A549 (cell line): ENCODE results near the gene ZDBF2. TPM values are rescaled to one million over a fixed set of nuclear protein-coding genes. Genes with fewer than 3 reads are reported as not detected.
"Not testable (repeated sequence)": the region's sequence is repeated elsewhere in the genome, so short reads cannot be mapped to it uniquely, and the experiment has no call there.

Experiments used
- ATAC-seq, 2 experiments: fragments of 200-7000 bp in 1 of 2; fragments of >200 bp in 1 of 2; cut with Nextera tagmentation in 1 of 2; cut with Tn5 transposase in 1 of 2; 3 replicates each; pipeline versions ENCODE4 v1.8.0 to v1.9.1; 2018 to 2020; ENCODE audit warnings: mild to moderate bottlenecking in 1 of 2, moderate library complexity in 1 of 2
- CTCF ChIA-PET: fragments of 300-600 bp; sonication (Branson Sonifier 250); formaldehyde crosslinking; extraction: SDS; loops from one replicate; lab custom pipeline; 2021; ENCODE audit warnings: antibody characterized with exemption, inconsistent platforms; lab: Yijun Ruan, JAX
- POLR2A ChIA-PET: fragments of 350-600 bp; formaldehyde crosslinking; extraction: SDS; loops from one replicate; lab custom pipeline; 2021; ENCODE audit warnings: antibody characterized with exemption, inconsistent platforms; lab: Yijun Ruan, JAX
- DNase-seq, 2 experiments: peaks; one replicate each; pipeline versions ENCODE4 v3.0.0 to v3.0.0-alpha.2; 2011 to 2016; ENCODE audit warnings: low read depth in 1 of 2, low spot score in 1 of 2
- FAIRE-seq: peaks from 2 replicates; lab custom pipeline; 2011; peaks lifted over from hg19 to GRCh38; lab: Jason Lieb, UNC
- H3K27ac ChIP-seq, 2 experiments: fragments of >200 bp; sonication (Bioruptor Twin); formaldehyde crosslinking; 3 replicates each; pipeline ENCODE4 v1.5.1; 2016 to 2017
- H3K4me1 ChIP-seq: fragments of >200 bp; sonication (Bioruptor Twin); formaldehyde crosslinking; 3 replicates; pipeline ENCODE4 v1.6.1; 2016
- H3K4me2 ChIP-seq: fragments of >200 bp; sonication (Bioruptor Twin); formaldehyde crosslinking; 3 replicates; pipeline ENCODE4 v1.6.1; 2016
- H3K4me3 ChIP-seq: fragments of >200 bp; sonication (Bioruptor Twin); formaldehyde crosslinking; 3 replicates; pipeline ENCODE4 v1.5.1; 2016
- H3K9me3 ChIP-seq: fragments of >200 bp; sonication (Bioruptor Twin); formaldehyde crosslinking; 3 replicates; pipeline ENCODE4 v1.6.1; 2016
- CBX8 ChIP-seq: fragments of 200-600 bp; sonication (generic); IDR thresholded peaks from 2 replicates; pipeline ENCODE4 v1.6.1; 2016
- CHD2 ChIP-seq: fragments of 150-350 bp; IDR thresholded peaks from 2 replicates; pipeline ENCODE4 v1.6.1; 2014; ENCODE audit warnings: low read length; ENCODE audit not compliant: partially characterized antibody
- FOXS1 ChIP-seq: fragments of 250-450 bp; sonication (Bioruptor Pico); IDR thresholded peaks from 2 replicates; pipeline ENCODE4 v1.5.0; 2020; ENCODE audit warnings: mild to moderate bottlenecking, moderate library complexity
- GATA3 ChIP-seq: IDR thresholded peaks from 2 replicates; pipeline ENCODE4 v1.6.1; 2012; ENCODE audit warnings: borderline replicate concordance
- HOXB13 ChIP-seq: fragments of 250-450 bp; sonication (Bioruptor Pico); IDR thresholded peaks from 2 replicates; pipeline ENCODE4 v1.5.0; 2020; ENCODE audit warnings: low read depth, mild to moderate bottlenecking, moderate library complexity
- JUNB ChIP-seq: fragments of >200 bp; sonication (Bioruptor Twin); formaldehyde crosslinking; IDR thresholded peaks from 2 replicates; pipeline ENCODE4 v1.6.1; 2016
- KDM1A ChIP-seq: fragments of 200-600 bp; sonication (generic); IDR thresholded peaks from 2 replicates; pipeline ENCODE4 v1.6.1; 2016; ENCODE audit warnings: low read depth, mild to moderate bottlenecking
- MAFK ChIP-seq: fragments of 450-650 bp; IDR thresholded peaks from 2 replicates; pipeline ENCODE4 v1.6.1; 2014; ENCODE audit not compliant: partially characterized antibody
- MAZ ChIP-seq: fragments of 150-350 bp; IDR thresholded peaks from 2 replicates; pipeline ENCODE4 v1.6.1; 2014; ENCODE audit warnings: antibody characterized with exemption, low read depth, low read length, borderline replicate concordance
- NPAS2 ChIP-seq: fragments of 250-450 bp; sonication (Bioruptor Pico); IDR thresholded peaks from 2 replicates; pipeline ENCODE4 v1.8.0; 2022; ENCODE audit warnings: mild to moderate bottlenecking, moderate library complexity, borderline replicate concordance
- NR3C1 ChIP-seq: fragments of >200 bp; sonication (Bioruptor Twin); formaldehyde crosslinking; IDR thresholded peaks from 3 replicates; pipeline ENCODE4 v1.6.1; 2017
- PHF8 ChIP-seq: fragments of 200-600 bp; sonication (generic); IDR thresholded peaks from 2 replicates; pipeline ENCODE4 v1.6.1; 2016; ENCODE audit warnings: low read depth, mild to moderate bottlenecking, antibody characterized with exemption, moderate library complexity, borderline replicate concordance
- RAD21 ChIP-seq, 2 experiments: fragments of >200 bp in 1 of 2; sonication (Bioruptor Twin) in 1 of 2; formaldehyde crosslinking in 1 of 2; IDR thresholded peaks in 1 of 2; conservative IDR thresholded peaks in 1 of 2; 2 replicates in 1 of 2; 3 replicates in 1 of 2; pipeline ENCODE4 v1.6.1; 2012 to 2018; ENCODE audit warnings: inconsistent platforms in 1 of 2
- RARB ChIP-seq: fragments of 250-450 bp; sonication (Bioruptor Pico); IDR thresholded peaks from 2 replicates; pipeline ENCODE4 v1.8.0; 2021; ENCODE audit warnings: mild to moderate bottlenecking, moderate library complexity
- RFX5 ChIP-seq: fragments of 450-650 bp; IDR thresholded peaks from 2 replicates; pipeline ENCODE4 v1.7.1; 2014; ENCODE audit warnings: antibody characterized with exemption, mild to moderate bottlenecking, moderate library complexity
- RNF2 ChIP-seq: fragments of 200-600 bp; sonication (generic); IDR thresholded peaks from 2 replicates; pipeline ENCODE4 v1.6.1; 2016; ENCODE audit warnings: low read depth, mild to moderate bottlenecking, antibody characterized with exemption, moderate library complexity, borderline replicate concordance
- SREBF2 ChIP-seq: fragments of 450-650 bp; IDR thresholded peaks from 2 replicates; pipeline ENCODE4 v1.6.1; 2014; ENCODE audit warnings: mild to moderate bottlenecking, moderate library complexity
- TFCP2L1 ChIP-seq: fragments of 250-450 bp; sonication (Bioruptor Pico); IDR thresholded peaks from 2 replicates; pipeline ENCODE4 v1.5.0; 2021; ENCODE audit warnings: mild to moderate bottlenecking
- ZC3H11A ChIP-seq: fragments of 450-650 bp; IDR thresholded peaks from 2 replicates; pipeline ENCODE4 v1.6.1; 2014; ENCODE audit warnings: antibody characterized with exemption, mild to moderate bottlenecking
- WGBS: methylation state at CpG from one replicate; pipeline ENCODE4 v1.1.6; 2017; ENCODE audit errors: missing lambda C conversion rate; 5-methylcytosine and 5-hydroxymethylcytosine counted together
- polyA plus RNA-seq, 4 experiments: library from polyadenylated mRNA; depleted of rRNA in 3 of 4; stranded (reverse); fragments of >200 nt; fragmentation: RNase III in 1 of 4; extraction: RNeasy Plus Mini Kit Qiagen cat#74134 plus additional on column Dnase treatment in 1 of 4; gene quantifications; 2 replicates in 3 of 4; 3 replicates in 1 of 4; pipeline ENCODE4 v1.2.3, GENCODE V29; 2011 to 2017
- TF ChIP-seq, protein P1 (sequence below): IDR thresholded peaks from 2 replicates; pipeline ENCODE4 v1.6.1; 2012; ENCODE audit warnings: low read depth, borderline replicate concordance
- TF ChIP-seq, protein P2 (sequence below): fragments of 150-350 bp; IDR thresholded peaks from 2 replicates; pipeline ENCODE4 v1.6.1; 2014; ENCODE audit warnings: low read depth, mild to moderate bottlenecking, low read length
- TF ChIP-seq, protein P3 (sequence below): fragments of 200-600 bp; sonication (generic); IDR thresholded peaks from 2 replicates; pipeline ENCODE4 v1.6.1; 2016; ENCODE audit warnings: antibody characterized with exemption, mild to moderate bottlenecking, moderate library complexity
- TF ChIP-seq, protein P4 (sequence below): fragments of >200 bp; sonication (Bioruptor Twin); formaldehyde crosslinking; IDR thresholded peaks from 3 replicates; pipeline ENCODE4 v1.5.1; 2016

Gene ZDBF2
- polyA plus RNA-seq, 2 of the 4 experiments (the other 2 are of a cell fraction), result 1.5 to 8.4 TPM

DNA sequence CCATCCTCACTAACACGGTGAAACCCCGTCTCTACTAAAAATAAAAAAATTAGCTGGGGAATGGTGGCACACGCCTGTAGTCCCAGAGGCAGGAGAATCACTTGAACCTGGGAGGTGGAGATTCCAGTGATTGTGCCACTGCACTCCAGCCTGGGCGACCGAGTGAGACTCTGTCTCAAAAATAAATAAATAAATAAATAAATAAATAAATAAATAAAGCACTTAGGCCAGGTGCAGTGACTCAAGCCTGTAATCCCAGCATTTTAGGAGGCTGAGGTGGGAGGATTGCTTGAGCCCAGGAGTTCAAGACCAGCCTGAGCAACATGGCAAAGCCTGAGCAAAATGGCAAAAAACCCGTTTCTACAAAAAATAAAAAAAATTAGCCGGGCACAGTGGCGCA is 15.8 kb upstream of the ZDBF2 start:
- DNase-seq, FAIRE-seq, H3K27ac ChIP-seq, POLR2A ChIA-PET, H3K4me1 ChIP-seq, H3K4me3 ChIP-seq, CTCF ChIA-PET, H3K9me3 ChIP-seq, H3K4me2 ChIP-seq, ATAC-seq: not testable (repeated sequence)
- 67% methylated on average over 8 of the region's 8 CpGs for WGBS
- TF ChIP-seq ZC3H11A, result peak; percentile 86

DNA sequence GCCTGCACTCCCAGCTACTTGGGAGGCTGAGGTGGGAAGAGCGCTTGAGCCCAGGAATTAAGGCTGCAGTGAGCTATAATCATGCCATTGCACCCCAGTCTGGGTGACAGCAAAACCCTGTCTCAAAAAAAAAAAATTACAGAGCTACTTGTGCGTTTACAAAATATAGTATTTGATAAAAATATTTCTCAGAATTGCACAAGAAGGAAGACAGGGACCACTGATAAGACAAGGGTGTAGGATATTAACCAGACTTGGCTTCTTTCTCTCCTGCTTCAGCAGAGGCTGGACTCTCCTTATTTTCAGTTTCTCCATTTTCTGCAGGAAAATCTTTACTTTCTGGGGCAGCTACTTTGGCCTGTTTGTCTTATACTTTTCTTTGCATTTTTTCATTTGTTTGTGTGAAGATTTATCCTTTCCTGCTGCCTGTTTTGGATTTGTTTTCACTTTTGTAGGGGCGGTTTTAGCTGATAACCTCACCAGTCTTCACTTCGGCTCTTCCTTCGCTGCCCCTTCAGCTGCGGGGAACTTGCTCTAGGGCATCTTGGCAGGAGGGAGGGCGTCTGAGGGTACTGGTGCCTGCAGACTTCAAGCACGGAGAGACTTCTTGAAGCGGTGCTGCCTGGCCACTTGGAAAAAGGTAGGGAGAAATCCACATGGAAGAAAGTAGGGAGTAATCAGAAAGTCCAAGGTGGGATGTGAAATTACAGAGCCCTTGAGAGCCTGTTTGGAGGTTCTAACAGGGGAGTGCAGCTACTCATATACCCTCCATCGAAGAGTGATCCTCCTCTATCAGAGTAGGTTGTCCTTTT is 14.9 kb upstream of the ZDBF2 start:
- ChIA-PET POLR2A (no interaction called here), CTCF (interaction anchor here (0.7 to 1.5 kb wide), 10 partner anchors 11 to 132 kb away, joined by 3 to 8 read pairs (median 3); partner anchors contain the start of gene EEF1B2)
- FAIRE-seq, result no peak
- no peak for DNase-seq
- TF ChIP-seq, protein P1, sequence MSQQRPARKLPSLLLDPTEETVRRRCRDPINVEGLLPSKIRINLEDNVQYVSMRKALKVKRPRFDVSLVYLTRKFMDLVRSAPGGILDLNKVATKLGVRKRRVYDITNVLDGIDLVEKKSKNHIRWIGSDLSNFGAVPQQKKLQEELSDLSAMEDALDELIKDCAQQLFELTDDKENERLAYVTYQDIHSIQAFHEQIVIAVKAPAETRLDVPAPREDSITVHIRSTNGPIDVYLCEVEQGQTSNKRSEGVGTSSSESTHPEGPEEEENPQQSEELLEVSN, result no peak
- TF ChIP-seq SREBF2 (no peak), MAZ (no peak), RAD21 (conservative IDR thresholded peaks at IDR 0.05 in 1 of 2, IDR thresholded peaks at IDR 0.05 in 1 of 2) (no peak), TFCP2L1 (no peak), FOXS1 (no peak), GATA3 (no peak), PHF8 (no peak), RARB (CRISPR knock-in tag) (no peak), RNF2 (no peak), ZC3H11A (no peak), CHD2 (no peak), RFX5 (no peak), KDM1A (no peak), MAFK (no peak), CBX8 (no peak), NR3C1 (no peak), JUNB (no peak), NPAS2 (CRISPR knock-in tag) (no peak)
- TF ChIP-seq, protein P2, sequence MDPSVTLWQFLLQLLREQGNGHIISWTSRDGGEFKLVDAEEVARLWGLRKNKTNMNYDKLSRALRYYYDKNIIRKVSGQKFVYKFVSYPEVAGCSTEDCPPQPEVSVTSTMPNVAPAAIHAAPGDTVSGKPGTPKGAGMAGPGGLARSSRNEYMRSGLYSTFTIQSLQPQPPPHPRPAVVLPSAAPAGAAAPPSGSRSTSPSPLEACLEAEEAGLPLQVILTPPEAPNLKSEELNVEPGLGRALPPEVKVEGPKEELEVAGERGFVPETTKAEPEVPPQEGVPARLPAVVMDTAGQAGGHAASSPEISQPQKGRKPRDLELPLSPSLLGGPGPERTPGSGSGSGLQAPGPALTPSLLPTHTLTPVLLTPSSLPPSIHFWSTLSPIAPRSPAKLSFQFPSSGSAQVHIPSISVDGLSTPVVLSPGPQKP, result no peak
- no peaks in the 10 kb centered on the region for H3K9me3 ChIP-seq
- ATAC-seq, result peak in 1 of 2 experiments; percentile 9; a peak in 2 of 6 replicates
- no peak overlapping the region for H3K4me3 ChIP-seq
- 43% methylated on average over 10 of the region's 10 CpGs for WGBS
- no peak overlapping the region for H3K4me2 ChIP-seq
- no peak overlapping the region for H3K27ac ChIP-seq
- no peaks in the 10 kb centered on the region for H3K4me1 ChIP-seq

DNA sequence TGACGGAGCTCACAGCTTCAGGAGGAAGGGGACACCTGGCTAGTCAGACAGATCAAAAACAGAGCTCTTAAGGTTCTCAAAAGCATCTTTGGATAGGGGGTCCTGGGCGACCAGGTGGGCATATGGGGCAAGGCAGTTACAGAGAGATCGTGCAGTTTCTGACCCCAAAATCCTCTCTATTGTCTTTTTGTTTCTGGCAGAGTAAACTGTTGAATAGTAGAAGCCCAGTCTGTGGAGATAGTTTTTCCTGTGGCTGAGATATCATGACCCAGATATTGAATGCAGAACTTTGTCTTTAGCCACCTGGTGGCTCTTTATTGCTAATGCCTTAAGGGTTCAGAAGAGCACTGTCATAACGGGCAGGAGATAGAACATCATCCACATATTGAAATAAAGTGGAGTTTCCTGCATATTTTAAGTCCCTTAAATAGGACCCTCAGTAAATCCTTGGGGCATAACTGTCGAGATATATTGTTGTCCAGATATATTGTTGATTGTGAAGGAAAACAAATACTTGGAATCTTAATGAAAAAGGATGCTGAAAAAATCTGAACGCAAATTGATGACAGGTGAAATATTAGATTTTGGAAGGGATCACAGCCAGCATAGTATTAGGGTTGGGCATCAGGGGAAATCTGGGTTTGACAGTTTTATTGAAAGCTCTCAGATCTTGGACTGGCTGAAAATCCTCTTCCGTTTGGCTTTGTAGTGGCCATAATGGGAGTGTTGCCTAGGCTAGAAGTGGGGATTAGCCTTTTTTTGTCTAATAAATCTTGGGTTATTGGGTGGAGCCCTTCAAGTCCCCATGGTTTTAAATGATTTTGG is 14.1 kb upstream of the ZDBF2 start:
- DNase-seq (peak; percentile 37 to 54), ATAC-seq (peak; percentile 87 to 92), FAIRE-seq (no peak)
- H3K9me3 ChIP-seq, result no peaks in the 10 kb centered on the region
- 23% methylated on average over 7 of the region's 7 CpGs for WGBS
- H3K4me2 ChIP-seq, result no peak overlapping the region
- no peaks in the 10 kb centered on the region for H3K4me1 ChIP-seq
- POLR2A ChIA-PET, result no interaction called here
- no peak overlapping the region for H3K27ac ChIP-seq
- H3K4me3 ChIP-seq, result no peak overlapping the region
- CTCF ChIA-PET, result interaction anchor here (0.6 to 1.5 kb wide), 12 partner anchors 10 to 210 kb away, joined by 3 to 8 read pairs (median 3); partner anchors contain the start of gene EEF1B2
- no peak for TF ChIP-seq NPAS2 (CRISPR knock-in tag)
- no peak for TF ChIP-seq SREBF2
- TF ChIP-seq HOXB13, result no peak
- TF ChIP-seq MAFK, result no peak
- TF ChIP-seq, protein P3, sequence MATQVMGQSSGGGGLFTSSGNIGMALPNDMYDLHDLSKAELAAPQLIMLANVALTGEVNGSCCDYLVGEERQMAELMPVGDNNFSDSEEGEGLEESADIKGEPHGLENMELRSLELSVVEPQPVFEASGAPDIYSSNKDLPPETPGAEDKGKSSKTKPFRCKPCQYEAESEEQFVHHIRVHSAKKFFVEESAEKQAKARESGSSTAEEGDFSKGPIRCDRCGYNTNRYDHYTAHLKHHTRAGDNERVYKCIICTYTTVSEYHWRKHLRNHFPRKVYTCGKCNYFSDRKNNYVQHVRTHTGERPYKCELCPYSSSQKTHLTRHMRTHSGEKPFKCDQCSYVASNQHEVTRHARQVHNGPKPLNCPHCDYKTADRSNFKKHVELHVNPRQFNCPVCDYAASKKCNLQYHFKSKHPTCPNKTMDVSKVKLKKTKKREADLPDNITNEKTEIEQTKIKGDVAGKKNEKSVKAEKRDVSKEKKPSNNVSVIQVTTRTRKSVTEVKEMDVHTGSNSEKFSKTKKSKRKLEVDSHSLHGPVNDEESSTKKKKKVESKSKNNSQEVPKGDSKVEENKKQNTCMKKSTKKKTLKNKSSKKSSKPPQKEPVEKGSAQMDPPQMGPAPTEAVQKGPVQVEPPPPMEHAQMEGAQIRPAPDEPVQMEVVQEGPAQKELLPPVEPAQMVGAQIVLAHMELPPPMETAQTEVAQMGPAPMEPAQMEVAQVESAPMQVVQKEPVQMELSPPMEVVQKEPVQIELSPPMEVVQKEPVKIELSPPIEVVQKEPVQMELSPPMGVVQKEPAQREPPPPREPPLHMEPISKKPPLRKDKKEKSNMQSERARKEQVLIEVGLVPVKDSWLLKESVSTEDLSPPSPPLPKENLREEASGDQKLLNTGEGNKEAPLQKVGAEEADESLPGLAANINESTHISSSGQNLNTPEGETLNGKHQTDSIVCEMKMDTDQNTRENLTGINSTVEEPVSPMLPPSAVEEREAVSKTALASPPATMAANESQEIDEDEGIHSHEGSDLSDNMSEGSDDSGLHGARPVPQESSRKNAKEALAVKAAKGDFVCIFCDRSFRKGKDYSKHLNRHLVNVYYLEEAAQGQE, result no peak
- TF ChIP-seq, protein P4, sequence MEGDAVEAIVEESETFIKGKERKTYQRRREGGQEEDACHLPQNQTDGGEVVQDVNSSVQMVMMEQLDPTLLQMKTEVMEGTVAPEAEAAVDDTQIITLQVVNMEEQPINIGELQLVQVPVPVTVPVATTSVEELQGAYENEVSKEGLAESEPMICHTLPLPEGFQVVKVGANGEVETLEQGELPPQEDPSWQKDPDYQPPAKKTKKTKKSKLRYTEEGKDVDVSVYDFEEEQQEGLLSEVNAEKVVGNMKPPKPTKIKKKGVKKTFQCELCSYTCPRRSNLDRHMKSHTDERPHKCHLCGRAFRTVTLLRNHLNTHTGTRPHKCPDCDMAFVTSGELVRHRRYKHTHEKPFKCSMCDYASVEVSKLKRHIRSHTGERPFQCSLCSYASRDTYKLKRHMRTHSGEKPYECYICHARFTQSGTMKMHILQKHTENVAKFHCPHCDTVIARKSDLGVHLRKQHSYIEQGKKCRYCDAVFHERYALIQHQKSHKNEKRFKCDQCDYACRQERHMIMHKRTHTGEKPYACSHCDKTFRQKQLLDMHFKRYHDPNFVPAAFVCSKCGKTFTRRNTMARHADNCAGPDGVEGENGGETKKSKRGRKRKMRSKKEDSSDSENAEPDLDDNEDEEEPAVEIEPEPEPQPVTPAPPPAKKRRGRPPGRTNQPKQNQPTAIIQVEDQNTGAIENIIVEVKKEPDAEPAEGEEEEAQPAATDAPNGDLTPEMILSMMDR, result peak; percentile 40
